Uterus (tissue), 4 donors: Measurements from ENCODE around the gene IFNG-AS1. TPM values are rescaled to one million over a fixed set of nuclear protein-coding genes. Genes with fewer than 3 reads are reported as not detected.

Source experiments
- DNase-seq, 2 donors: peaks; one replicate each; pipeline ENCODE4 v3.0.0-alpha.2; 2019 to 2020
- H3K27ac ChIP-seq, 2 donors: fragments of 200-600 bp; sonication (generic); 1 replicate in 1 of 2; 2 replicates in 1 of 2; pipeline ENCODE4 v1.5.1; 2016 to 2018
- H3K27me3 ChIP-seq, 2 donors: fragments of 200-600 bp; sonication (generic); one replicate each; pipeline ENCODE4 v1.5.1; 2018 to 2019; ENCODE audit warnings: control low read depth in 1 of 2
- H3K36me3 ChIP-seq, 2 donors: fragments of 200-600 bp; sonication (generic); one replicate each; pipeline ENCODE4 v1.5.1; 2019; ENCODE audit warnings: control low read depth in 1 of 2
- H3K4me1 ChIP-seq, 2 donors: fragments of 200-600 bp; sonication (generic); one replicate each; pipeline ENCODE4 v1.5.1; 2018 to 2019; ENCODE audit warnings: control low read depth in 1 of 2
- H3K4me3 ChIP-seq, 2 donors: fragments of 200-600 bp; sonication (generic); 1 replicate in 1 of 2; 2 replicates in 1 of 2; pipeline ENCODE4 v1.5.1; 2018 to 2019; ENCODE audit warnings: mild to moderate bottlenecking in 1 of 2
- H3K9me3 ChIP-seq, 2 donors: fragments of 200-600 bp; sonication (generic); one replicate each; pipeline ENCODE4 v1.5.1; 2019; ENCODE audit warnings: control low read depth in 1 of 2
- CTCF ChIP-seq, 4 experiments: fragments of 200-600 bp in 2 of 4; fragments of 450-650 bp in 2 of 4; sonication (generic) in 2 of 4; IDR thresholded peaks; one replicate each; pipeline ENCODE4 v1.5.1; 2016 to 2019; ENCODE audit warnings: antibody characterized with exemption in 4 of 4, mild to moderate bottlenecking in 2 of 4, moderate library complexity in 1 of 4
- POLR2A ChIP-seq, 2 donors: fragments of 450-650 bp; IDR thresholded peaks; one replicate each; pipeline ENCODE4 v1.6.1; 2016; ENCODE audit warnings: antibody characterized with exemption in 2 of 2, mild to moderate bottlenecking in 1 of 2, moderate library complexity in 1 of 2
- intact Hi-C: fragments of 100-400 bp; cut with DNase I; formaldehyde crosslinking; loops from one replicate; pipeline ENCODE4 v1.15.1; 2023; ENCODE audit warnings: low total_unique reads
- total RNA-seq, 4 donors: library from RNA; depleted of rRNA in 3 of 4; stranded (reverse); fragments of >200 nt in 3 of 4; gene quantifications; one replicate each; pipeline versions ENCODE4 v1.1.0 to v1.2.4, GENCODE V29; 2014 to 2023
- donor health status: DM: yes; HTN: yes; CAD: no.

IFNG-AS1 gene
- total RNA-seq, 4 donors from 2014 or later, result not detected

- no peaks in the 10 kb centered on the region for H3K27me3 ChIP-seq
- H3K36me3 ChIP-seq, result no peaks in the 10 kb centered on the region
- no peak for TF ChIP-seq CTCF (IDR thresholded peaks at IDR 0.05)
- TF ChIP-seq POLR2A (IDR thresholded peaks at IDR 0.05), result no peak
- no peak overlapping the region for H3K4me3 ChIP-seq
- no peaks in the 10 kb centered on the region for H3K4me1 ChIP-seq
- no peaks in the 10 kb centered on the region for H3K9me3 ChIP-seq
- no peak for DNase-seq
- H3K27ac ChIP-seq, result no peak overlapping the region
- intact Hi-C loops, result no loop called here
These were observed 18.2 kb downstream of the IFNG-AS1 start for GRCh38 chr12:68007466-68007865.

- intact Hi-C loops, result no loop called here
- H3K36me3 ChIP-seq, result no peaks in the 10 kb centered on the region
- no peaks in the 10 kb centered on the region for H3K9me3 ChIP-seq
- DNase-seq, result no peak
- no peaks in the 10 kb centered on the region for H3K4me1 ChIP-seq
- no peak overlapping the region for H3K4me3 ChIP-seq
- TF ChIP-seq CTCF (IDR thresholded peaks at IDR 0.05) (no peak), POLR2A (IDR thresholded peaks at IDR 0.05) (no peak)
- H3K27ac ChIP-seq, result no peak overlapping the region
- H3K27me3 ChIP-seq, result no peaks in the 10 kb centered on the region
These were observed 22.1 kb downstream of the IFNG-AS1 start for GRCh38 chr12:68011206-68011881.

GRCh38 chr12:68011882-68012207 lies 22.6 kb downstream of the IFNG-AS1 start:
- intact Hi-C loops, result no loop called here

GRCh38 chr12:68012712-68013111 lies 23.5 kb downstream of the IFNG-AS1 start:
- H3K9me3 ChIP-seq, result no peaks in the 10 kb centered on the region
- no peaks in the 10 kb centered on the region for H3K36me3 ChIP-seq
- H3K27ac ChIP-seq, result no peak overlapping the region
- TF ChIP-seq CTCF (IDR thresholded peaks at IDR 0.05) (no peak), POLR2A (IDR thresholded peaks at IDR 0.05) (no peak)
- no peak overlapping the region for H3K4me3 ChIP-seq
- intact Hi-C loops, result no loop called here
- H3K27me3 ChIP-seq, result no peaks in the 10 kb centered on the region
- no peak for DNase-seq
- H3K4me1 ChIP-seq, result no peaks in the 10 kb centered on the region

More at GRCh38 chr12:68011882-68012207, 22.6 kb downstream of the IFNG-AS1 start:
- no peaks in the 10 kb centered on the region for H3K4me1 ChIP-seq
- no peak for DNase-seq
- H3K9me3 ChIP-seq, result no peaks in the 10 kb centered on the region
- no peak for TF ChIP-seq POLR2A (IDR thresholded peaks at IDR 0.05)
- no peak for TF ChIP-seq CTCF (IDR thresholded peaks at IDR 0.05)
- H3K27me3 ChIP-seq, result no peaks in the 10 kb centered on the region
- H3K4me3 ChIP-seq, result no peak overlapping the region
- no peak overlapping the region for H3K27ac ChIP-seq
- no peaks in the 10 kb centered on the region for H3K36me3 ChIP-seq

- no peaks in the 10 kb centered on the region for H3K27me3 ChIP-seq
- intact Hi-C loops, result no loop called here
These were observed 23.9 kb downstream of the IFNG-AS1 start for GRCh38 chr12:68013181-68013580.

More at GRCh38 chr12:68013181-68013580, 23.9 kb downstream of the IFNG-AS1 start:
- no peaks in the 10 kb centered on the region for H3K9me3 ChIP-seq
- no peak overlapping the region for H3K4me3 ChIP-seq
- no peak overlapping the region for H3K27ac ChIP-seq
- no peaks in the 10 kb centered on the region for H3K4me1 ChIP-seq
- DNase-seq, result no peak
- H3K36me3 ChIP-seq, result no peaks in the 10 kb centered on the region
- TF ChIP-seq POLR2A (IDR thresholded peaks at IDR 0.05) (no peak), CTCF (IDR thresholded peaks at IDR 0.05) (no peak)
